GM12865 (cell line): ENCODE measurements around the gene GNG11.

Experiments used
- DNase-seq: peaks from one replicate; pipeline ENCODE4 v3.0.0; 2010; ENCODE audit warnings: low read depth
- H3K4me3 ChIP-seq: 2 replicates; pipeline ENCODE4 v1.5.1; 2011; ENCODE audit warnings: mild to moderate bottlenecking, low read depth, low read length, control low read depth
- TF ChIP-seq, protein P1 (sequence below): IDR thresholded peaks from 2 replicates; pipeline ENCODE4 v1.5.1; 2011; ENCODE audit warnings: low read length, control low read depth, low read depth, inconsistent platforms; ENCODE audit not compliant: insufficient read depth; ENCODE audit errors: missing control alignments

The GNG11 gene

DNA sequence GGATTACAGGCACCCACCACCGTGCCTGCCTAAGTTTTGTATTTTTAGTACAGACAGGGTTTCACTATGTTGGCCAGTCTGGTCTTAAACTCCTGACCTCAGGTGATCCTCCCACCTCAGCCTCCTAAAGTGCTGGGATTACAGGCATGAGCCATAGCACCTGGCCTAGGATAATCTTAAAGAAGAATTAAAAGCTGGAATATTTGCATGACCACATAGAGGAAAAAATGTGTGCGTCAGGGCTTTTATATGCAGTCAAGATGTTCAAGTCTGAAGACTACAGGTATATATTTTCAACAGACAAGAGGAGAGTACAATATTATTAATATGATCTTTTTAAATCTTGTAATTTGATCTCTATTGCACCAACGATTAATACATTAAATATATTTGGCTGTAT is 39.5 kb downstream of the GNG11 start:
- TF ChIP-seq, protein P1, sequence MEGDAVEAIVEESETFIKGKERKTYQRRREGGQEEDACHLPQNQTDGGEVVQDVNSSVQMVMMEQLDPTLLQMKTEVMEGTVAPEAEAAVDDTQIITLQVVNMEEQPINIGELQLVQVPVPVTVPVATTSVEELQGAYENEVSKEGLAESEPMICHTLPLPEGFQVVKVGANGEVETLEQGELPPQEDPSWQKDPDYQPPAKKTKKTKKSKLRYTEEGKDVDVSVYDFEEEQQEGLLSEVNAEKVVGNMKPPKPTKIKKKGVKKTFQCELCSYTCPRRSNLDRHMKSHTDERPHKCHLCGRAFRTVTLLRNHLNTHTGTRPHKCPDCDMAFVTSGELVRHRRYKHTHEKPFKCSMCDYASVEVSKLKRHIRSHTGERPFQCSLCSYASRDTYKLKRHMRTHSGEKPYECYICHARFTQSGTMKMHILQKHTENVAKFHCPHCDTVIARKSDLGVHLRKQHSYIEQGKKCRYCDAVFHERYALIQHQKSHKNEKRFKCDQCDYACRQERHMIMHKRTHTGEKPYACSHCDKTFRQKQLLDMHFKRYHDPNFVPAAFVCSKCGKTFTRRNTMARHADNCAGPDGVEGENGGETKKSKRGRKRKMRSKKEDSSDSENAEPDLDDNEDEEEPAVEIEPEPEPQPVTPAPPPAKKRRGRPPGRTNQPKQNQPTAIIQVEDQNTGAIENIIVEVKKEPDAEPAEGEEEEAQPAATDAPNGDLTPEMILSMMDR, result no peak
- H3K4me3 ChIP-seq, result no peak overlapping the region
- DNase-seq, result no peak

DNA sequence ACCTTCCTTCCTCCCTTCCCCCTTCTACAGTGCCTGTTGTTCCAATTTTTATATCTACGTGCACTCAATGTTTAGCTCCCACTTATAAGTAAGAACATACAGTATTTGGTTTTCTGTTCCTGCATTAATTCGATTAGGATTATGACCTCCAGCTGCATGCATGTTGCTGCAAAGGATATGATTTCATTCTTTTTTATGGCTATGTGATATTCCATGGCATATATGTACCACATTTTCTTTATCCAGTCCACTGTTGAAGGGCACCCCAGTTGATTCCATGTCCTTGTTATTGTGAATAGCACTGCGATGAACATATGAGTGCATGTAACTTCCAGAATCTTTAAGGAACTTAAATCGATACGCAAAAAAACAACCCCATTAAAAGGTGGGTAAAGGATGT is 42.7 kb downstream of the GNG11 start:
- no peak overlapping the region for H3K4me3 ChIP-seq
- TF ChIP-seq, protein P1, result no peak
- DNase-seq, result no peak

DNA sequence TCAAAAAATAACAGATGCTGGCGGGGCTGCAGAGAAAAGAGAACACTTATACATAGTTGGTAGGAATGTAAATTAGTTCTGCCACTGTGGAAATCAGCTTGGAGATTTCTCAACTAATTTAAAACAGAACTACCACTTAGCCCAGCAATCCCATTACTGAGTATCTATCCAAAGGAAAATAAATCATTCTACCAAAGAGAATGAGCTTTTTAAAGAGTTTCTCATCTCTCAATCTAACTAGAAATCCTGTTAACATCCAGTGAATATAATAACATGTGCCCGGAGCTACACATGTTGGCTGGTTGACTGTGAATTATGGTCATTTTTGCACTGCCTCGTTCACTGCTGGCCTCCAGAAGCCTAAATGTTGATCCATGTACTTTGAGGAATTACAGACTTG is 43.3 kb downstream of the GNG11 start:
- no peak overlapping the region for H3K4me3 ChIP-seq
- TF ChIP-seq, protein P1, result no peak
- DNase-seq, result no peak

DNA sequence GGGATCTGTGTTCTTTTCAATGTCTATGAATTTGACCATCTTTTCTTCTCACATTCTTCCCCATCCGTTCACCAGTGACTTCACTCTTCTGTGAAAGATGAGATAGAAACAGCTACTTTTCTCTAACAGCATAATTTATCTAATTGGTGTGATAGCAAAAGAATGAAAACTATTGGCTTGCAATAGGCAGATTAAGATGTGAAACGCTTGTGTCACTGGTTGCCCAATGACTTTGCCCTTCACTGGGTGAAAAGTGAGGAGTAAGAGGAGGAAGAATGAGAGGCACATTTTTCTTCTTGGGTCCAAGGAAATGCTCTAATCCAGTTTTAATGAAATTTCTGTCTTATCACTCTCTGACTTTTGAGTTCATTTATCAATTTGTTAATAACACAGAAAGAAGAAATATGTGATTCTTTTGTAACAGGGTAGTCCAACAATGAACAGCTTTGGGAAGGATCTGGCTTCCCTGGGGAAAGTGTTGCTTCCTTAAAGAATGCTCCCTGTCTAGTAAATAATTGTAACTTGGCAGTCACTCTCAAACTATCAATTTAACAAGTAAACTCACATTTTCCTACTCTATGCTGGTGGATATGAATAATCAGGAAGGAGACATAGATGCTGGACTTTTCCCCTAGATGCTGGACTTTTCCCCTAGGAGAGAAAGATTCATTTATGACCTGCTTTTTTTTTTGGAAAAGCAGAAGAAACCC is 47.5 kb downstream of the GNG11 start:
- TF ChIP-seq, protein P1, result no peak
- H3K4me3 ChIP-seq, result no peak overlapping the region
- DNase-seq, result no peak

DNA sequence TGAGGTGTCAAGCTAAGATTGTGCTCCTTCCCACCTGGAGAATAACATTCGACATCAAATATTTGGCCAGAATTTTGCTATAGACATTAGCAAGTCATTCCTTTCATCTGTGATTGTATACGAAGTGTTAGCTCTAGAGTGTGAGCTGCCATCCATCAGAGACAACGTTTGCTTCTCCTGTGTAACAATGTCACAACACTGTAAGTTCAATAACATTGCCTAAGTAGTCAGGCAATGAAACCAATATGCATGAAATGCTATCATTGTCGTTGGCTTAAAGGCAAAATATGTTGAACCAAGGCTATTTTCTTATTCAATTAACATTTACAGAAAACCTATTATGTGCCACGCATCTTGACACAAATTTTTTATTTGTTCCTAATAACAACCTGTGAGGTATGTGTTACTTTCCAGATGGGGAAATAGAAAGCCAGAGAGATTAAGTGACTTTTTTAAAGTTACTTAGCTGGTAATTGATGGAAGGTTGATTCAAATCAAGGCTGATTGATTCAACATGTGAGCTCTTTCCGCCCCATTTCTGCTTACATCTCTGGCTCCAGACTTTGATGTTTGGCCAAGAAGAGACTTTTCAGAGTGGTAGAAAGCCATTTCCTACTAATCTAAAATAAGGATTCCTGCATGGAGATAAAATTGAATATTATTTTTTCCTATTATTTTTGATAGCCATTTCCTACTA is 50.6 kb downstream of the GNG11 start:
- no peak for DNase-seq
- TF ChIP-seq, protein P1, result no peak
- H3K4me3 ChIP-seq, result no peak overlapping the region

DNA sequence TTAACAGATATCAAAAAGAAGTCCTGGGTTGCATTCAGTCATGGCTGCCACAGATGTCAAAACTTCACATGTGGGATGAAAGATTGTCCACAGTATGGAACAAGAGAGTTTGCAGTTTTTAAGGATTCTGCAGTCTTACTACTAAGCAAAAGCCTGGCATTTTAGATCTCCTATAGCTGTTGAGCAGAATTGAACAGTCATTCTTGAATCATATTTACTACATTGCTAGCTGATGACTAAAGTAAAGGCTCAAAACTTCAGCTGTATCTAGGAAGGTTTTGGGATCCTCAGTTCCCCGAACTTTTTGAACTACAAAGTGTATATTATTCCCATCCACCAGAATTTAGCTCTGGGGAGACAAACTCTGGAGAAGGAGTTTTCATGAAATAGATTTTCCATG is 51.6 kb downstream of the GNG11 start:
- DNase-seq, result no peak

More for the DNA sequence above, 51.6 kb downstream of the GNG11 start:
- H3K4me3 ChIP-seq, result no peak overlapping the region
- TF ChIP-seq, protein P1, result no peak
